Measurements from ENCODE around the gene ASXL1.
A peak's percentile ranks its signal among the peaks of the same experiment; 100 is the strongest.
"Not testable (repeated sequence)": the region's sequence is repeated elsewhere in the genome, so short reads cannot be mapped to it uniquely, and the experiment has no call there.

ASXL1 gene

DNA sequence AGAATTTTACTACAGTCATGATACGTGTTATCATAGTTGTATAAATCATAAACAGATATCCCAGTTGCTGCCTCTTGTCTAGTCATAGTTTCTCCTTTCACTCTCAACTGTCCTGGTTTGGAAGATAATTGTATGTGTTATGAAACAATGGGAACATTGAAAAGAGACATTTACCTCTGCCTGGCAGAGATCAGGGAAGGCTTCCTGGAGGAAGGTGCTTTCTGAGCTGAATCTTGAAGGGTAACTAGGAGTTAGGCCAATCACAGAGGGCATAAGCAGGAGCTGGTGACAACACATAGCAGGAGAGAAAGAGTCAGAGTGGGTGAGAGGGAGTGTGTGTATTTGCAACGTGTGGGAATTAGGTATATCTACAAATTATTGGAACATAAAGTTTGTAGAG, 5.4 kb downstream of the ASXL1 start:
- no peak for DNase-seq (ENCODE audit: low read depth)

DNA sequence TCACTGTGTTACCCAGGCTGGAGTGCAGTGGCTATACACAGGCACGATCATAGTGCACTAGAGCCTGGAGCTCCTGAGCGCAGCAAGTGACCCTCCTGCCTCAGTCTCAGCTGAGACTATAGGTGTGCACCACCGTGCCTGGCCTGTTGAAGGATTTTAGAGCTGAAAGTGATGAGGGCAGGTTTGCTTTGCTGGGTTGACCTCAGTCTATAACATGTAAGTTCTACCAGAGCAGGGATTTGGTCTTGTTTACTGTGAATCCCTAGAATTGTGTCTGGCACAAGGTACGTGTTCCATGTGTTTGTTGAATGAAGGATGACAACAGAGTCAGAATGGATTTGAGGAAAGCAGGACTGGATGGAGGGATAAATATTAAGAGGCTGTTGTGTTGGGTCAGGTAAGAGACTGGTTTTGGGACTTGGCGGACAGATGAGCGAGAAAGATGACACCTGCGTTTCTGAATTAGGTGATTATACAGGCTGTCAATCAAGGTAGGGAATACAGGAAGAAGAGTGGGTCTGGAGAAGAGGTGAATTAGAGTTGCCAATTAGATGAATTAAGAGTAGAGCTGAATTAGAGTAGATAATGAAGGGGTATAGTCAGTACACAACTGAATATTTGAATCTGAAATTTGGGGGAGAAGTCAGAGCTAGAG, 6.5 kb downstream of the ASXL1 start:
- no peak for DNase-seq (ENCODE audit: low read depth)

DNA sequence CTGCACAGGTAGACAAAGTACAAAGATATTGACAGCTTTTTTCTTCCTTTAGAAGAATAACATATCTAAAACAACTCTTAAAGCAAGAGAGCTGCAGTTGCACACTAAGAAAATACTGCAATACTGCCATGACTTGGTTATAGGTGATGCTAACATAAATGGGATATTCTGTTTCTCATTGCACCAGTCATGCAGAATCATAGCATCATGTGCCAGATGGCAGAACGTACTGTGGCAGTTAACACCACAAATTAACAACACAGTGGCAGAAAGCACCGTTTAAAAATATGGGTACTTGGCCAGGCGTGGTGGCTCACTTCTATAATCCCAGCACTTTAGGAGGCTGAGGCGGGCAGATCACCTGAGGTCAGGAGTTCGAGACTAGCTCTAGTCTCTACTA, 7.4 kb downstream of the ASXL1 start:
- no peak for DNase-seq (ENCODE audit: low read depth)

DNA sequence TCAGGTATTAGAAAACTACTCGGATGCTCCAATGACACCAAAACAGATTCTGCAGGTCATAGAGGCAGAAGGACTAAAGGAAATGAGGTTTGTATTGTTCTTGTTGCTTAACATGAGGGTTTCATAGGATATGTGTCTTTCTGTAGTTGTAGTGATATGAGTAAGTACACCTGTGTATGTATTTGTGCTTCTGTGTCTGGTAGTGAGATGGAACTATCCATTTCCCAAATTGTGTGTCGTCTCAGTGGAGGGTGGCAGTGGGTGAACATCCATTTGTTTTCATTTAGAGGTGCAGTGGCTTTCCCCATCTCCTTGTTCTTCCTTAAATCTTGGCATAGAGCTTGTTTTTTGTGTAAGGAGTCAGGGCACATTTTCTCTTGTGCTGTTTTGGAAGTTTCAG, 8.2 kb downstream of the ASXL1 start:
- DNase-seq (ENCODE audit: low read depth), result no peak

DNA sequence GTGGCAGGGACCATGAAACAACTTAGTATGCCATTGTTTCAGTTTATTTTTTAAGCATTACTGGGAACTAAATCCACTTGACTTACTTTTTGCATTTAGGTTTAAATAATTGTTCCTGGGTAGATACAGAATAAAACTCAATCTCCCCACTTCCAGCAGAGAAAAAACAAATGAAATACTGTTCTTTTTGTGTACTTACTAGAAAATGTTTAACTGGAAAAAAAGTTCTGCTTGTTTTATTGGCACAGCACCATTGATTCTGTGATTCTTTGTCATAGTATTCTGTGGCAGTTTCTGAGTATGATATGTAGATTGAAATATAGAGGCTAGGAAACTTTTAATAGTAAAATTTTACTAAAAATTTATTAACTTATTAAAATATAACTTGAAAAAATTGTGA, 10.2 kb downstream of the ASXL1 start:
- no peak for DNase-seq (ENCODE audit: low read depth)

DNA sequence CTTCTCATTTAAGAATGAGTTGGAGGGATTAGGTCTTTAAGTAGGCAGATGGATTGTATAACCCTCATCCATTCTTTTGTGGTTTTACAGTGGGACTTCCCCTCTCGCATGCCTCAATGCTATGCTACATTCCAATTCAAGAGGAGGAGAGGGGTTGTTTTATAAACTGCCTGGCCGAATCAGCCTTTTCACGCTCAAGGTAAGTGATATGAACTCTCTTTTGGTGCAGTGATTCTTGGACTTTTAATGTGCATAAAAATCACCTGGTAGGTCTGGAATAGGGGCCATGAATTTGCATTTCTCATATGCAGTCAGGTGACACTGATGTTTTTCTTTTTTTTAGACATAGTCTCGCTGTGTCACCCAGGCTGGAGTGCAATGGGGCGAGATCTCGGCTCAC, 10.8 kb downstream of the ASXL1 start:
- DNase-seq (ENCODE audit: low read depth), result no peak

DNA sequence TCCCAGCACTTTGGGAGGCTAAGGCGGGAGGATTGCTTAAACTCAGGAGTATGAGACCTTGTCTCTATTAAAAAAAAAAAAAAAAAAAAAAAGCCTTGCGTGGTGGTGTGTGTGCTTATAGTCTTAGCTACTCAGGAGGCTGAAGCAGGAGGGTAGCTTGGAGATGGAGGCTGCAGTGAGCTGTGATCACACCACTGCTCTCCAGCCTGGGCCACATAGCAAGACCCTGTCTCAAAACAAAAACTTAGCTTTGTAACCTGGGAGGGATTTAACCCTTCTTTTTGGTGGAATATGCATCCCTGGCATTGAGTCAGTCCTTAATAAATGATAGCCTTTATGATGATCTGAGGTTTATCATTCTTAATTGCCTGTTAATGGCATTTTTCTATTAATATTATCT, 12.8 kb downstream of the ASXL1 start:
- no peak for DNase-seq (ENCODE audit: low read depth)

DNA sequence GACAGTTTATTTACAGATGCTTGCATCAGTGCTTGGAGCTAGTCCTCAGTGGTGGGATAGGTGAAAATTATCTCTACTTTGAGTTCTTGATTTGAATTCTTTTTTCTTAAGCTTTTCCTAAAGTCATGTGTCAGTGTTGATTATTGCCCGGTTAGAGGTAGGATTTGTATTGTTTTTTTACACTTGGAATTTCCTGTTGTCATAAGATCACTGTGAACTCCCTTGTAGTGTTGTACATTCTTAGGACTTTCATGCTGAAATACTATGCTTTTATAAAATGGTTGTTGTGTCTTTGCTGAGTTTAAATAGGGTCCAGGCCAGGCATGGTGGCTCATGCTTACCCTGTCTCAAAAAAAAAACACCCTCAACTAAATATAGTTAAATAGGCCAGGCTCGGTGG, 20.3 kb downstream of the ASXL1 start:
- DNase-seq (ENCODE audit: low read depth), result no peak

DNA sequence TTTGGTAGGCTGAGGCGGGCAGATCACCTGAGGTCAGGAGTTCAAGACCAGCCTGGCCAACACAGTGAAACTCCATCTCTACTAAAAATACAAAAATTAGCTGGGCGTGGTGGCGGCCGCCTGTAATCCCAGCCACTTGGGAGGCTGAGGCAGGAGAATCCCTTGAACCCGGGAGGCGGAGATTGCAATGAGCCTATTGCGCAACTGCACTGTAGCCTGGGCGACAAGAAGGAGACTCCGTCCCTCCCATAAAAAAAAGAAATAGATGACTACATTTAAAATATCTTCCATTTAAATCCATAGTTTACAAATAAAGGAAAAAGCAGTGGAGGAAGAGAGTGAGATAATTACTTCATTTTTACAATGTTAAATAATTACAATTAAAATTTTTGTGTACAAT, 21.9 kb downstream of the ASXL1 start:
- DNase-seq (ENCODE audit: low read depth), result not testable (repeated sequence)

DNA sequence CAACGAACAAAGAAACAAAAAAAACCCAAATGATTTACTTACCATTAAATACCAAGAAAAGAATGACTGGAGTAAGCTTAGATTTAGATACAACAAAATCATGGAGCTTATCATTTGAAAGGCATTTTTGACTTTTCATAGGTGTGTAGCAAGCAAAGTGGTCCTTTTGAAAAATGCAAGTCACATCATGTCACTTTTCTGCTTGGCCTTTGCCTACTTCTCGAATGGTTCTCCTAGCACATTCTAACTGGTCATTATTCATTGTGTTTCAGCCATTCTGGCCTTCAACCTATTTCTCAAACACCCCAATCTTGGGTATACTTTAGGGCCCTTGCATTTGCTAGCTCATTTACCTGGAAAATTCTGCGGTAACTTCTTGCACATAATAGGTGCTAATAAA, 22.6 kb downstream of the ASXL1 start:
- DNase-seq (ENCODE audit: low read depth), result no peak

DNA sequence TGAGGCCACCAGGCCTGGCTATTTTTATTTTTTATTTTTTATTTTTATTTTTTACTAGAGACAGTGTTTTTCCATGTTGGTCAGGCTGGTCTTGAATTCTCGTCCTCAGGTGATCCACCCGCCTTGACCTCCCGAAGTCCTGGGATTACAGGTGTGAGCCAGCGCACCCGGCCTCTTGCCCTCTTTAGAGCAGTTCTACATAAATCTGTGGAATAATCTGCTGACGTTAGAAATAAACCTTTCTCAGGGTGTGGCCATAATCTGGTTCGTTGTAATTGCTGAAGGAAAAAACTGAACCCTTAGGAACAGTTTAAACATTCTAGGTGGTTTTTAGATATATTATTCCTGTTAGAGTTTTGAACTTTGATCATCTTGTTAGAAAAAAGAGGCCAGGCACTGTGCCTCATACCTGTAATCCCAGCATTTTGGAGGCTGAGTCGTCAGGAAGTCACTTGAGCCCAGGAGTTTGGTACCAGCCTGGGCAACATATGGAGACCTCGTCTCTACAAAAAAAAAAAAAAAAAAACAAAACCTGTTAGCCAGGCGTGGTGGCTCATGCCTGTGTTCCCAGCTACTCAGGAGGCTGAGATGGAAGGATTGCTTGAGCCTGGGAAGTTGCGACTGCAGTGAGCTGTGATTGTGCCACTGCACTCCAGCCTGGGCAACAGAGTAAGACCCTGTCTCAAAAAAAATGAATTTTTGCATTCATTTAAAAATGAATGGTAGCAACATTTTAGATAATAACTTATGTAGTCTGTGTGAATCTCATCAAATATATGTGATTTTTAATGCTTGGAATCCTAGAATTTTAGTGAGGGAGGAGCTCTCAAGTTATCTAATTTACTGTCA, 24.2 kb downstream of the ASXL1 start:
- DNase-seq (ENCODE audit: low read depth), result no peak

DNA sequence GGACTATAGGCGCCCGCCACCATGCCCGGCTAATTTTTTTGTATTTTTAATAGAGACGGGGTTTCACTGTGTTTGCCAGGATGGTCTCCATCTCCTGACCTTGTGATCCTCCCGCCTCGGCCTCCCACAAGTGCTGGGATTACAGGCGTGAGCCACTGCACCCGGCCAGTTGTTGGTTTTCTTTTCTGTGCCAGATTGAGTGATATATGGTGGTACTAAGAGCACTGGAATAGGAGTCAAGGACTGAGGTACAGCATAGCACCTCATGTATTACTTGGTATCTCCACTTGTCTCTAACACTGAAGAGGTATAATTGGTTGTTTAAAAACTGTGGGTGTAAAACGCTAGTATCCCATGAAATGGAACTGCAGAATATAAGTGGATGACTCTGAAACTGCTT, 25.3 kb downstream of the ASXL1 start:
- DNase-seq (ENCODE audit: low read depth), result not testable (repeated sequence)

DNA sequence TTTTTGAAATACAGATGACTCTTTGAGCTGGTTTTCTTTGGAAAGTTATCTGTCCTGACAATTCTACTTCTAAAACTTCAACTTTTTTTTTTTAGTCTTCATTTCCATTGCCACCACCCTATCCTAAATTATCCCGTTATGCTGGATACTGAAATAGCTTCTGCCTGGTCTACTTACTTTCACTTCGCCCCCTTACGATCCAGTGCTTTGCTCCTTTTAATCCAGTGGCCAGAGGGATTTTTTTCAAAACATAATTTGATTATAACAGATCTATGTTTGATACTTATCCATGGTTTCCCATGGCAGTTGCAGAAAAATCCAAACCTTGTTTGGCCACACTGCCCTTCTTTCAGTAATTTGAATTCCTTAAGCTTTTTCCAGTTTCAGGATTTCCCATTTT, 27.4 kb downstream of the ASXL1 start:
- no peak for DNase-seq (ENCODE audit: low read depth)

DNA sequence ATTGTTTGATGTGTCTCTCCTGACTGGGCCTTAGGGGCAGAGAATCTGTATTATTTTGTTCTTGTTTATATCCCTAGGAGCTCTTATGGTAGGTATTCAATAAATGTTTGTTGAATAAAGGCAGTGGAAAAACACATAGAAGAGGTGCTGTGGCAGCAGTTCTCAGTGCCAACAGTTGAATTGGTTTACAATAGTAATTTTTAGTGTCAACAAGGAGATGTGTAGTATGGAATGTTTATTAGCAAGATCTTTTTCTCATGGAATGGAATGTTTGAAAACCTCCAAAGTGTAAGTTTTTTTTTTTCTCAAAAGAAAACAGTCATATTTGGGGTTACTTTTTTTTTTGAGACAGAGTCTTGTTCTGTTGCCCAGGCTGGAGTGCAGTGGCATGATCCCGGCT, 28.0 kb downstream of the ASXL1 start:
- DNase-seq (ENCODE audit: low read depth), result no peak

DNA sequence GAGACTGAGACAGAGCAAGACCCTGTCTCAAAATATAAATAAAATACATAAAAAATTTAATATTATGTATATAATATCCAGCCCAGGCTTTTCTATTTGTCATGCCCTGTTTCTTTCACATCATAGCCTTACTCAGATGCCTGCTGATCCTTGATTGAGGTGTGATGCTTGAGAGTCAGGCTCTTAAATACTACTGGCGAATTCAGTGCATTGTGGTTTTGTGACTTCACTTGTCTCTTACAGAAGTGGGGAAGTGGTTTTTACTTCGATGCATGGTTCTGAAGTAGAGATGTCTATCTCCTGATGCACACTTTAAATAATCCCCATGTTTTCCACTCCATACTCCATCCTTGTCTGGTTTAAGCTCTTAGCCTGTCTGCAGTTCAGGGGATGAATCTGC, 29.1 kb downstream of the ASXL1 start:
- DNase-seq (ENCODE audit: low read depth), result no peak

DNA sequence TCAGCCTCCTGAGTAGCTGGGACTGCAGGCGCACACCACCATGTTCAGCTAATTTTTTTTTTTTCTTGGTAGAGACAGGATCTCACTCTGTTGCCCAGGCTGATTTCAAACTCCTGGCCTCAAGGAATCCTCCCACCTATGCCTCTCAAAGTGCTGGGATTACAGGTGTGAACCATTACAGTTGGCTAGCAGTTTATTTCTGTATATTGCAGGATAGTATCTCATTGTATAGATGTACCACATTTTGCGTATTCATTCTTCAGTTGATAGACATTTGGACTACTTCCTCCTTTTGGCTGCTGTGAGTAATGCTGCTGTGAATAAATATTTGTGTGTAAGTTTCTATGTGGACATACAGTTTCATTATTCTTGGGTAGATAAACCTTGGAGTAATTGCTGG, 32.9 kb downstream of the ASXL1 start:
- no peak for DNase-seq (ENCODE audit: low read depth)

DNA sequence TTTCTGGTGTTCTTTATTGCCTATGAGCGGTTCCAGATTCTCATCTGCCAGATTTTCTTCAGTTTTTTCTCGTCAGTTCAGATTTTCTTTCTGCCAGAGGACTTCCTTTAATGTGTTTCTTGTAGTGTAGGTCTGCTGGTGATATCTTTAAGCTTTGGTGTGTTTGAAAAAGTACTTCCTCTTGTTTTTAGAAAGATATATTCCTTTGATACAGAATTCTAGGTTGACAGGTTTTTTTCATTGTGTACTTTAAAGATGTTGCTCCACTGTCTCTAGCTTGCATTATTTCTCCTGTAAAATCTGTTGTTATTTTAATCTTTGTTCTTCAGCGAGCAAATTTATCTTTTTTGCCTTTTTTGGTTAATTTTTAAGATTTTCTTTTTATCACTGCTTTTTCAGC, 36.9 kb downstream of the ASXL1 start:
- DNase-seq (ENCODE audit: low read depth), result no peak

DNA sequence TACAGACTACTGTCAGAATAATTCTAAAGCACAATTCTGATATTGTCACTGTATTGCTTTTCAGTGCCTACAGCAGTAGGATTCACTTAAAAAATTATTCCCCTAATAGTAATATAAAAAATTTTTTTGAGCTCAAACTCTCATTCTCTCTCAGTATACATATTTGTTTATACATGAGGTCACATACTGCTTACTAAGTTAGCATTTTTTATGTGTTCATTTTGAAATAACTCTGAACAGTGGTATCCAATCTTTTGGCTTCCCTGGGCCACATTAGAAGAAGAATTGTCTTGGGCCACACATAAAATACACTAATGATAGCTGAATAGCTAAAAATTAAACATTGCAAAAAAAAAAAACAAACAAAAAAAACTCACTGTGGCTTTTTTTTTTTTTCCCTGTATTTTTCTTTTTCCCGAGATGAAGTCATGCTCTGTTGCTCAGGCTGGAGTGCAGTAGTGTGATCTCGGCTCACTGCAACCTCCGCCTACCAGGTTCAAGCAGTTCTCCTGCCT, 38.6 kb downstream of the ASXL1 start:
- DNase-seq (ENCODE audit: low read depth), result no peak

DNA sequence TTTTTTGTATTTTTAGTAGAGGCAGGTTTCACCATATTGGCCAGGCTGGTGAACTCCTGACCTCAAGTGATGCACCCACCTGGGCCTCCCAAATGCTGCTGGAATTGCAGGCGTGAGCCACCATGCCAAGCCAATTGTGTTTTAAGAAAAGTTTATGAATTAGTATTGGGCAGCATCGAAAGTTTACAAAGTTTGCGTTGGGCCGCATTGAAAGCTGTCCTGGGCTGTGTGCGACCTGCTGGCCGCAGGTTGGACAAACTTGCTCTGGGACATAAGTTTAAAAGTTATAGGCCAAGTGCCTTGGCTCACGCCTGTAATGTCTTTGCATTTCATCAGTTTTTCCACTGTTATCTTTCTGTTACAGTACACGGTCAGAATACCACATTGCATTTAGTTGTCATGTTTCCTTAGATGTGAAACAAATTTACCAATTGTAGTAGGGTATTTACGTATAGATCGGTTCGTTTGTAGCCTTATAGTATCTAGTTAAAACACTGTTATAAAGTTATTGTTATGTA, 39.5 kb downstream of the ASXL1 start:
- no peak for DNase-seq (ENCODE audit: low read depth)

DNA sequence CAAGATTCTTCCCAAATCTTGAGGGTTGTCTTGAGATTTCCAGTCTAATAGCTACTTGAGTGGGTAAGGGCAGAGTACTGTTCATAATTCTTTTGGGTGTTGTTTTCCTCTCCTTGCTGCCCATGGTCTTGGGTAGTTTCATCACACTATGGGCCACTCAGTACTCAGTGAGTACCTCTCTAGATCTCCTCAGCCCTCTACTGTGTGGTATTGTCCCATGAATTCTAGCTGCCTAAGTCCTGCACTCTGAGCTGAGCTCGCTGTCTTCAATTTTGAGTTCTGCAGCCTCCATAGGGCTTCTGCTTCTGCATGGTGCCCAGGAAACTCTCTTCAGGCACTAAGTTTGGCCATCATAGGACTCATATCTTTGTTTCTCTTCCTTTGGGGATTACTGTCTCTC, 42.3 kb downstream of the ASXL1 start:
- DNase-seq (ENCODE audit: low read depth), result no peak

DNA sequence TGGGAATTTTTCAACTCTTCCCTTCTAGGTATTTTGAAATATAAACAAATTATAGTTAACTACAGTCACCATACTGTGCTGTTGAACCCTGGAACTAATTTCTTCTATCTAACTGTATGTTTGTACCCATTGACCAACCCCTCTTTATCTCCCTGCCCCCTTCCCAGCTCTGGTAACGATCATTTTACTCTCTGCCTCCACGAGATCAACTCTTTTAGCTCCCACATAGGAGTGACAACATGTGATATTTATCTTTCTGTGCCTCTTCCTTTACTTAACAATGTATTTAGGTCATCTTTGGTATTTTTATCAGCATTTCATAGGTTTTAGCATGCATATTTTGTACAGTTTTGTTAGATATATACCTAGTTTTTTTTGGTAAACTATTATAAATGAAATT, 45.9 kb downstream of the ASXL1 start:
- DNase-seq (ENCODE audit: low read depth), result no peak

DNA sequence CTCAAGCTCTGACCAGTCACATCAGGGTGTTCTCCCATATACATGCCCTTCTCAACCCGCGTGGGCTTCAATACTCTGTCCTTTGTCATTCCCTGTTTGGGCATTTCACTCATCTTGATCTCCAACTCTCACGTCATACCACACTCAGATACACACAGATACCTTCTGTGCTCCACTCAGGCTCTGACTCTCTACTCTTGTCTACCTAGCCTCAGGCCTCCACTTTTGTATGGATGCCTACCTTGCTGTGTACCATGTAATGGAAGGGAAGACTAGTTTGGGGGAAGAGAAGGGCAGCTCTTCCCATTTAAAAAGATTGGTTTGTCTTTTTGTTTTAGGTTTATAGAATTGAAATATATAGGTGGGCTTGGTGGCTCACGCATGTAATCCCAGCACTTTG, 48.6 kb downstream of the ASXL1 start:
- DNase-seq (ENCODE audit: low read depth), result no peak

DNA sequence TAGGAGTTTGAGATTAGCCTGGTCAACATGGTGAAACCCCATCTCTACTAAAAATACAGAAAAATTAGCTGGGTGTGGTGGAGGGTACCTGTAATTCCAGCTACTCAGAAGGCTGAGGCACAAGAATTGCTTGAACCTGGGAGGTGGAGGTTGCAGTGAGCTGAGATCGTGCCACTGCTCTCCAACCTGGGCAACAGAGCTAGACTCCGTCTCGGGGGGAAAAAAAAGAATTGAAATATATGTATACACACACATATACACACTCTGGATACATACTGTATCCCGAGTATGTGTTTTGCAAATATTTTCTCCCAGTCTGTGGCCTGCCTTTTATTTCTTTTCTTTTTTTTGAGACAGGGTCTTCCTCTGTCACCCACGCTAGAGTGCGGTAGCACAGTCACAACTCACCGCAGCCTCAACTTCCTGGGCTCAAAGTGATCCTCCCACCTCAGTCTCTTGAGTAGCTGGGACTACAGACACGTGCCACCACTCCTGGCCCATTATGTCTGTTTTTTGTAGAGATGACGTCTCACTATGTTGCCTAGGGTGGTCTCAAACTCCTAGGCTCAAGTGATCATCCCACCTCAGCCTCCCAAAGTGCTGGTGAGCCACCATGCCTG, 49.1 kb downstream of the ASXL1 start:
- peak; percentile 45 for DNase-seq (ENCODE audit: low read depth)
